Tibial nerve (tissue), 4 donors: ENCODE results near the gene PXT1. TPM values are rescaled to one million over a fixed set of nuclear protein-coding genes. Genes with fewer than 3 reads are reported as not detected.

Source experiments
- DNase-seq, 2 donors: peaks; one replicate each; pipeline ENCODE4 v3.0.0-alpha.2; 2019; ENCODE audit warnings: low spot score in 2 of 2
- H3K27ac ChIP-seq, 4 donors: fragments of 200-600 bp; sonication (generic) in 3 of 4; one replicate each; pipeline ENCODE4 v1.5.1; 2017 to 2019; ENCODE audit warnings: mild to moderate bottlenecking in 1 of 4
- H3K27me3 ChIP-seq, 2 donors: fragments of 200-600 bp; sonication (generic) in 1 of 2; one replicate each; pipeline versions ENCODE4 v1.5.1 to v1.6.0; 2017 to 2019
- H3K36me3 ChIP-seq, 3 donors: fragments of 200-600 bp; sonication (generic); one replicate each; pipeline ENCODE4 v1.5.1; 2018 to 2019
- H3K4me1 ChIP-seq, 4 donors: fragments of 200-600 bp; sonication (generic) in 3 of 4; one replicate each; pipeline ENCODE4 v1.5.1; 2017 to 2019
- H3K4me3 ChIP-seq, 4 donors: fragments of 200-600 bp; sonication (generic) in 3 of 4; one replicate each; pipeline ENCODE4 v1.5.1; 2017 to 2019; ENCODE audit warnings: mild to moderate bottlenecking in 1 of 4, moderate library complexity in 1 of 4
- H3K9me3 ChIP-seq, 4 donors: fragments of 200-600 bp; sonication (generic) in 3 of 4; one replicate each; pipeline ENCODE4 v1.5.1; 2017 to 2019
- EP300 ChIP-seq, 2 donors: sonication (generic); formaldehyde crosslinking; IDR thresholded peaks; one replicate each; pipeline ENCODE4 v1.6.1; 2017; ENCODE audit warnings: antibody characterized with exemption in 2 of 2, mild to moderate bottlenecking in 1 of 2
- POLR2A ChIP-seq, 2 donors: fragments of 450-650 bp; IDR thresholded peaks; one replicate each; pipeline ENCODE4 v1.6.1; 2017; ENCODE audit warnings: antibody characterized with exemption in 2 of 2, mild to moderate bottlenecking in 2 of 2, moderate library complexity in 2 of 2
- WGBS, 2 donors: methylation state at CpG; one replicate each; pipeline ENCODE4 v1.1.5; 2018; 5-methylcytosine and 5-hydroxymethylcytosine counted together
- total RNA-seq, 4 donors: library from RNA; depleted of rRNA; stranded (reverse); fragments of >200 nt; gene quantifications; one replicate each; pipeline ENCODE4 v1.1.0, GENCODE V29; 2016
- TF ChIP-seq, protein P1 (sequence below), 5 experiments: fragments of 200-600 bp in 3 of 5; fragments of 450-650 bp in 2 of 5; sonication (generic) in 3 of 5; IDR thresholded peaks; one replicate each; pipeline ENCODE4 v1.5.1; 2016 to 2019; ENCODE audit warnings: antibody characterized with exemption in 5 of 5, mild to moderate bottlenecking in 3 of 5, moderate library complexity in 2 of 5

The PXT1 gene, protein sequence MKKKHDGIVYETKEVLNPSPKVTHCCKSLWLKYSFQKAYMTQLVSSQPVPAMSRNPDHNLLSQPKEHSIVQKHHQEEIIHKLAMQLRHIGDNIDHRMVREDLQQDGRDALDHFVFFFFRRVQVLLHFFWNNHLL
- total RNA-seq = not detected

DNA sequence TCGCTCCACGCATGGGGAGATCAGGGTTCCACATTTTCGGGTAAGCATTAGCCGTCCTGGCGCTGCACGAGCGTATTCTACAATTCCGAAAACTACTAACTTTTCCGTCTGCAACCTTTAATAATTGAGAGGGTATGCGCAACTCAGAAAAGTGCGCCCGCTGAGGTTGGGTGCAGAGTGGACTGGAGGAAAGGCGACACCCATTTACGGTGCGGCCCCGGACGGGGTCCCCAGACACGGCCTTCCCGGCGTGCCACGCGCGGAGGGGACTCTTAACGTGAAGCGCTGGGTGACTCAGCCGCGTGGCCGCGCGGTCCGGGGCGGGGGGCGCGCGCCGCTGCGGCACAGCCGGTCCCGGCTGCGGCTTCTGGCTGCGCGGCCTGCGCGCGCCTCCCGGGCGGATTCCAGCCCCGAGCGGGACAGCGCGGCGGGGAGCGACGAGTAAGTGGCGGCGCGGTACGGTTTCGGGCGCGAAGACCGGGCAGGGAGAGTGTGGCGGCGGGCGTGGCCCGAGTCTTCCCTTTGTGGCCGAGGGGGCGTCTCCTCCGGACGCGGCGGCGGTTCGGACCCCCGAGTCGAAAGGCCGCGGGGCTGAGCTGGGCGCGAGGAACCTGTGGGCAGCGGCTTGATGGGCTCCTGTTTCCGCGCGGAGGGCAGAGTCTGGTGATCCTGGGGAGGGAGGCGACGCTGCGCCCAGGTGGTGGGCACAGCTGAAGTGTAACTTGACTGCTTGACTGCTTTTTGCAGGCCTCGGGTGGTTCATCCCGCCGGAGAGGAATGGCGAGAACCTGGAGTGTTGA, at the start of gene PXT1, which contains the start of gene KCTD20:
TSS of gene PXT1 (minus strand) at position 184 of the 800 bp plus-strand sequence. CDS start 16,772 bp downstream, outside the sequence.
TSS of gene KCTD20 (plus strand) at position 330 of the 800 bp plus-strand sequence. CDS start 27,098 bp downstream, outside the sequence.
- peak within 1 kb of the TSS; percentile 84 to 97 (median 90) for H3K4me3 ChIP-seq
- no peaks in the 10 kb centered on the region for H3K9me3 ChIP-seq
- no peaks in the 10 kb centered on the region for H3K27me3 ChIP-seq
- peaks cover 3 to 55% (median 20%) of the 10 kb centered on the region in 4 donors for H3K4me1 ChIP-seq
- peak within 1 kb of the TSS; percentile 95 to 99 (median 98) for H3K27ac ChIP-seq
- TF ChIP-seq, protein P1, sequence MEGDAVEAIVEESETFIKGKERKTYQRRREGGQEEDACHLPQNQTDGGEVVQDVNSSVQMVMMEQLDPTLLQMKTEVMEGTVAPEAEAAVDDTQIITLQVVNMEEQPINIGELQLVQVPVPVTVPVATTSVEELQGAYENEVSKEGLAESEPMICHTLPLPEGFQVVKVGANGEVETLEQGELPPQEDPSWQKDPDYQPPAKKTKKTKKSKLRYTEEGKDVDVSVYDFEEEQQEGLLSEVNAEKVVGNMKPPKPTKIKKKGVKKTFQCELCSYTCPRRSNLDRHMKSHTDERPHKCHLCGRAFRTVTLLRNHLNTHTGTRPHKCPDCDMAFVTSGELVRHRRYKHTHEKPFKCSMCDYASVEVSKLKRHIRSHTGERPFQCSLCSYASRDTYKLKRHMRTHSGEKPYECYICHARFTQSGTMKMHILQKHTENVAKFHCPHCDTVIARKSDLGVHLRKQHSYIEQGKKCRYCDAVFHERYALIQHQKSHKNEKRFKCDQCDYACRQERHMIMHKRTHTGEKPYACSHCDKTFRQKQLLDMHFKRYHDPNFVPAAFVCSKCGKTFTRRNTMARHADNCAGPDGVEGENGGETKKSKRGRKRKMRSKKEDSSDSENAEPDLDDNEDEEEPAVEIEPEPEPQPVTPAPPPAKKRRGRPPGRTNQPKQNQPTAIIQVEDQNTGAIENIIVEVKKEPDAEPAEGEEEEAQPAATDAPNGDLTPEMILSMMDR (IDR thresholded peaks at IDR 0.05) = peak in 2 of 5 experiments; percentile 41 to 58
- TF ChIP-seq POLR2A (IDR thresholded peaks at IDR 0.05) (peak; percentile 92 to 93), EP300 (IDR thresholded peaks at IDR 0.05) (peak in 1 of 2 donors; percentile 91)
- 0% methylated on average over 34 to 83 of the region's 91 CpGs for WGBS, 2 donors
- H3K36me3 ChIP-seq = no peaks in the 10 kb centered on the region
- DNase-seq = peak; percentile 76 to 79

DNA sequence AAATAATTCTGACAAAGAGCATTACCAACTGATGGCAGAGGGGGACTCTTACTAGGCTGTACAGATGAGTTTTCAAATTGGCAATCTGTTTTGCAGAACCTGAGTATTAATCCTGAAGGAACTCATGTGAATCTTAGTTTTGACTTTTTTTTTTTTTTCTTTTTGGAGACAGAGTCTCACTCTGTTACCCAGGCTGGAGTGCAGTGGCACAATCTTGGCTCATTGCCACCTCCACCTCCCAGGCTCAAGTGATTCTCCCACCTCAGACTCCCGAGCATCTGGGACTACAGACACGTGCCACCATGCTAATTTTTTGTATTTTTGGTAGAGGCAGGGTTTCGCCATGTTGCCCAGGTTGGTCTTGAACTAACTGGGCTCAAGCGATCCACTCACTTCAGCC, 49.4 kb upstream of the PXT1 start:
- no peak for TF ChIP-seq POLR2A (IDR thresholded peaks at IDR 0.05)
- H3K4me3 ChIP-seq = no peak overlapping the region
- H3K9me3 ChIP-seq = no peaks in the 10 kb centered on the region
- no peaks in the 10 kb centered on the region for H3K27me3 ChIP-seq
- peaks cover 0 to 81% (median 0%) of the 10 kb centered on the region in 3 donors for H3K36me3 ChIP-seq
- no peak for DNase-seq
- no peak overlapping the region for H3K27ac ChIP-seq
- WGBS, 2 donors = 87 to 89% methylated on average over 4 of the region's 4 CpGs
- peaks cover 0 to 18% (median 4%) of the 10 kb centered on the region in 4 donors for H3K4me1 ChIP-seq

DNA sequence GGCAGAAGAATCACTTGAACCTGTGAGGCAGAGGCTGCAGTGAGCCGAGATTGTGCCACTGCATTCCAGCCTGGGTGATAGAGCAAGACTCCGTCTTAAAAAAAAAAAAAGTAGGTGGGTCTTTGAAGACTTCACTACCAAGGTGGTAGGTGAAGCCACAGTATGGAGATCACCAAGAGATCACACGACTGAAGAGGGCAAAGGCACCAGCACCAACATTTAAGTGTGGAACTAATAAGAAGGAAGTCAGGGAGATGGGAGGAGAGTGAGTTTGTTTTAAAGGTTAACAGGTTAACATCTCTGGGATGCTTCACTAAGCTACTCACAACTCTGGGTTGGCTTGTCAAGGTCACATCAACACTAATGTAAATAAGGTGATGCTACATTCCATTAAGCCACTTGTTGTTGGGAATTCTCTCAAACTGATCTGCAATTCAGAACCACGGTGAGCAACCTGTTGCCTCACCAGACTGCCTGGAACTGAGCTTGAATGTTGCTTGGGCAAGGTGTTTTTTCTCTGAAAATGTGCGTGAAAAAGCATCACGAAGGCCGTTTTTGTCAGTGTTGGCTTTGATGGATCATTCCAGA, 48.8 kb upstream of the PXT1 start:
- no peak for DNase-seq
- Histone ChIP-seq H3K36me3 (peaks cover 0 to 81% (median 0%) of the 10 kb centered on the region in 3 donors), H3K4me1 (peaks cover 0 to 18% (median 4%) of the 10 kb centered on the region in 4 donors), H3K27me3 (no peaks in the 10 kb centered on the region), H3K27ac (no peak overlapping the region), H3K9me3 (no peaks in the 10 kb centered on the region), H3K4me3 (no peak overlapping the region)
- TF ChIP-seq POLR2A (IDR thresholded peaks at IDR 0.05) (no peak), EP300 (IDR thresholded peaks at IDR 0.05) (no peak)
- TF ChIP-seq, protein P1 (IDR thresholded peaks at IDR 0.05) = no peak
- 91% methylated on average over 7 of the region's 7 CpGs for WGBS, 2 donors

DNA sequence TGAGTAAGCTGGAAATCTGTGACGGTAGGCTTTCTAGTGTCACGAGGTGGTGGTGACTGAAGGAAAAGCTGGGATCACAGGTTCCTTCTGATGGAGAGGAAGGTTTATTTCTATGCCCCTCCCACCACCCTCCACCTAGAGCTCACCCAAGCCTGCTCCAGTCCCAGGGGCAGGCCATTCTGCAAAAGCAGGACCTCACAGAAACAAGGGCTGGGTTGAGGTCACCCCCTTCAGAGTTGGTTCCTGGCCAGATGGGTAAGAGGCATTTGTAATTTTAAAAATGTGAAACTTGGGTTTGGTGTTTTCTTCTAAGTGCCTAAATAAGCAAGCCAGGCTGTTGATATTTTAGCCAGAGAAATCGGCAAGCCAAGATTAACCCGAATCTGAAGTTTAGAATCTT, 46.8 kb upstream of the PXT1 start:
- H3K4me1 ChIP-seq = peaks cover 0 to 18% (median 4%) of the 10 kb centered on the region in 4 donors
- H3K4me3 ChIP-seq = no peak overlapping the region
- H3K9me3 ChIP-seq = no peaks in the 10 kb centered on the region
- TF ChIP-seq POLR2A (IDR thresholded peaks at IDR 0.05) = no peak
- TF ChIP-seq, protein P1 (IDR thresholded peaks at IDR 0.05) = no peak
- TF ChIP-seq EP300 (IDR thresholded peaks at IDR 0.05) = no peak
- H3K27me3 ChIP-seq = no peaks in the 10 kb centered on the region
- no peak for DNase-seq
- WGBS, 2 donors = 65 to 75% methylated on average over 4 of the region's 4 CpGs
- H3K27ac ChIP-seq = peak overlapping the region in 1 of 4 donors; percentile 57
- H3K36me3 ChIP-seq = peaks cover 0 to 81% (median 0%) of the 10 kb centered on the region in 3 donors

DNA sequence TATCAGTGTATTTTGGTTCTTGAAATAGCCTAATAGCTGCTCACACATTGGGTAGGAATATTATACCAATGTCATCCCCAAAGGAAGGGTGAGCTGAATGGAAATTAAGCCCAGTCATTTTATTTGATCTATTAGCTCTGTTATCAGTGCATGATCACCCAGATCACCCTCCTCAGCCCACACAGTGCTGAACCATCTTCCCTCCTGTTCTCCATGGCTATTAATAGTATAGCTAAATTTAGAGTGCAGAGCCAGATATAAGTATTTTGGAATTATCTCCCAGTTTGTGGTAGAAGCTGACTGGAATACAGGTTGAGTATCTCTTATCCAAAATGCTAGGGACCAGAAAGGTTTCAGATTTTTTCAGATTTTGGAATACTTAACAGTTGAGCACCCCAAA, 45.6 kb upstream of the PXT1 start:
- H3K4me3 ChIP-seq = no peak overlapping the region
- H3K27me3 ChIP-seq = no peaks in the 10 kb centered on the region
- peaks cover 0 to 8% (median 1%) of the 10 kb centered on the region in 4 donors for H3K4me1 ChIP-seq
- TF ChIP-seq EP300 (IDR thresholded peaks at IDR 0.05) (no peak), POLR2A (IDR thresholded peaks at IDR 0.05) (no peak)
- TF ChIP-seq, protein P1 (IDR thresholded peaks at IDR 0.05) = no peak
- H3K36me3 ChIP-seq = peaks cover 0 to 87% (median 0%) of the 10 kb centered on the region in 3 donors
- DNase-seq = no peak
- H3K27ac ChIP-seq = no peak overlapping the region
- H3K9me3 ChIP-seq = no peaks in the 10 kb centered on the region
